ENCODE measurements around the gene IDH3A.

IDH3A gene

DNA sequence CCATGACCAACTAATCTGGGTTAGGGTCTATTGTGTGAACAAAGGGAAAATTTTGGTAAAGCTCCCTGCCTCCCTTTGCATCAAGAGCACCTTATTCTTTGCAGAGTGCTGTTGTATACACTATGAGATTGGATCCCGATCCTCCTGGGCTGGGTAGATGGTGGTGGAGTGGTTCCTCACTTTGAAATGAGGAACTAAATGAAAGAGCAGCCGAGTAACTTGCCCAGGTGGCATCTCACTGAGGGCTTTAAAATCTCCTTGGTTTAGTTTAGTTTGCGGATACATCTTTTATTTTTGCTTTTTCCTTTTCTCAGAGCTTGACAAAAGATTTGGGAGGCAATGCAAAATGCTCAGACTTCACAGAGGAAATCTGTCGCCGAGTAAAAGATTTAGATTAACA, 19.4 kb downstream of the IDH3A start:
- no peak for DNase-seq (ENCODE audit: low read depth)

- DNase-seq (ENCODE audit: low read depth) = no peak
Observed at GRCh38 chr15:78170848-78171773, 21.9 kb downstream of the IDH3A start.

DNA sequence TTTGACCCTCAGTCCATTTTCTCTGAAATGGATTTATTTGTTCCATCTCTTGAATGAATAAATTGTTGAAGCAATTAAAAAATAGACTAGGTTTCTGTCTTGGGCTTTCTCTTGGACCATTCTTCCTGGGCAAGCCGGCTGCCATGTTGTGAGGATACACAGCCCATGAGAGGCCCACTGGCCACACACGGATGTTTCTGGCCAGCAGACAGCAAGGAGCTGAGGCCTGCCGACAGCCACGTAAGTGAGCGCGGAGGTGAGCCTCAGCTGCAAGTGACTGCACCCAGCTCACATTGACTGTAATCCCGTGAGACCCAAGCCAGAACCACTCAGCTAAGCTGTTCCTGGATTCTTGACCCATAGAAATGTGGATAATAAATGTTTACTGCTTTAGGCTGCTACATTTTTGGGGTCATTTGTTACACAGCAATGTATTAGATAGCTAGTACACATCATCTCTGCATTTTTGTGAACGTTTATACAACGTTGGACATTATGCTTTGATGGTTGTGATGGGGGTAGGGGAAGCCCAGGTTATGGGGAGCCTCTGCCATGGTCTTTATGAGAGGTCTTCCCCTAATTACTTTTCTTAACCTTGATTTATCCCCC, 22.8 kb downstream of the IDH3A start:
- DNase-seq (ENCODE audit: low read depth) = no peak

GRCh38 chr15:78174401-78174800, 25.2 kb downstream of the IDH3A start:
- no peak for DNase-seq (ENCODE audit: low read depth)

- DNase-seq (ENCODE audit: low read depth) = no peak
Observed at GRCh38 chr15:78175330-78175729, 26.2 kb downstream of the IDH3A start.

DNA sequence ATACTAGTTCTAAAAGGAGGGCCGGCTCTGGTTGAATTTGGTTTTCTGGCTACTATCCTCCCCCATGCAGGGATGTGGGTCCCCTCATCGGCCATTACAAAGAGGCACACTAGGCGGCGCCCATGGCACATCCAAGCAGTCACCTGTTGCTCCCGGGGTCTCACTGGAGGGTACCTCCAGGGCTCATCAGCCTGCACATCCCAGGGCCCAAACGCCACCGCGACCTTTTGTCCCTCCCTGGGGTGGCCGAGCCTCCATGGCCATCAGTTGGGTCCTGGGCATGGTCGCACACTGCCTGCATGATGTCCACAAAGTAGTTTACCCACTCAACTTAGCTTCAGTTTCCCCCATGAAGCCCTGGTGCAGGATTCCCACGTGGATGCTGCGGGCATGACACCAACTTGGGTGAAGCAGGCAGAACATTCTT, 28.3 kb downstream of the IDH3A start:
- DNase-seq (ENCODE audit: low read depth) = peak; percentile 12

DNA sequence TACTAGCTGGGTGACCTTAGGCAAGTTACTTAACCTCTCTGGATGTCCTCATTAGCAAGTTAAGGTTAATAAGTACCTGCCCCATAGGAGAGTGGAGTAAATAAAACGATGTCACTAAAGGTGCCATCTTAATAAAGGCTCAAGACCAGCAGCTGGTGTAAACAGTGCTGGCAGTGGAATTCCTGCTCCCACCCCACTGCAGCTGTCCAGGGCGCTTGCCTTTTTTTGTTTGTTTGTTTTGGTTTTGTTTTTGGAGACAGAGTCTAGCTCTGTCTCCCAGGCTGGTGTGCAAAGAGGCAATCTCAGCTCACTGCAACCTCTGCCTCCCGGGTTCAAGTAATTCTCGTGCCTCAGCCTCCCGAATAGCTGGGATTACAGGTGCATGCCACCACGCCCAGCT, 28.9 kb downstream of the IDH3A start:
- no peak for DNase-seq (ENCODE audit: low read depth)

DNA sequence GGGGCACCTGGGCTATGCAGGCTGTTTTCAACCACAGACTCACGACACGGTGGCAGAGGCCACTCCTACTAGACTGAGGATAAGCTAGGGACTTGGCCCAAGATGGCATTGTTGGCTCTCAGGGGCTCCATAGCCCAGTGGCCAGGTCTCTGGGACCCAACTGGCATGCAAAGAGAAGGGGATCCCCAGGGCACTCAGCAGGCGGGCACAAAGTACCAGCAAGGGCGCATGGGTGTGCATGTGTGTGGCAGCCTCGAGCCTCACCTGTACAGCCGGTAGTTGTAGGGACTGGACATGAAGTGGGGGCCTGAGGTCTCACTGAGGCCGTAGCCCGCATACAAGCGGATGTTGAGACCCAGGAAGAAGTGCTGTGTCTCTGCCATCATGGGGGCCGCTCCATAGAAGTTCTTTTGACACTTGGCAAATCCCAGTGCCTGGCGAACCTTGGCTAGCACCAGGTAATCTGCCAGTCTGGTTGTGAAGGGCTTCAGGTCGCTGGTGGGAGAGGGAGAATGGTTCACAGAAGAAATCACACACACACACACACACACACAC, 30.2 kb downstream of the IDH3A start:
- no peak for DNase-seq (ENCODE audit: low read depth)

DNA sequence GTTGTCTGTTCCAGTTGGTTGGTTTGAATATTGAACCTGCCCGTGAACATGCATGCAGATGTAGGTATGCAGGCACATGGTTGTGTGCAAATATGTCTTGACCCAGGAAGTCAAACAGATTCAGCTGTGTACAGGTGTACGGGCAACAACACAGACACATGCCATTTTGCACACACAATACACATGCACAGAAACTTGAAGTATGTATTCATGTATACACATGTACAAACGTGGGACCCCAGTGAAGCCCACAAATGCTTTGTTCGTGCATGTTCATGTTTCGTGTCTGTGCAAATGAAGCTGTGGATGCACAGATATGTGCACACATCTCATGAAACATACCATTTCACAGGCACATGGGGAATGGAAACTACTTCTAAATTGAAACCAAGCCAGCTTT, 30.7 kb downstream of the IDH3A start:
- DNase-seq (ENCODE audit: low read depth) = no peak

GRCh38 chr15:78182336-78182700, 33.2 kb downstream of the IDH3A start:
- no peak for DNase-seq (ENCODE audit: low read depth)

- no peak for DNase-seq (ENCODE audit: low read depth)
Observed at GRCh38 chr15:78182821-78183220, 33.7 kb downstream of the IDH3A start.

GRCh38 chr15:78192826-78193594, 43.8 kb downstream of the IDH3A start:
- DNase-seq (ENCODE audit: low read depth) = no peak

- no peak for DNase-seq (ENCODE audit: low read depth)
Observed at GRCh38 chr15:78193731-78194567, 44.8 kb downstream of the IDH3A start.

- no peak for DNase-seq (ENCODE audit: low read depth)
Observed at GRCh38 chr15:78194568-78194925, 45.4 kb downstream of the IDH3A start.

- peak; percentile 16 for DNase-seq (ENCODE audit: low read depth)
Observed at GRCh38 chr15:78195735-78196201, 46.6 kb downstream of the IDH3A start.

DNA sequence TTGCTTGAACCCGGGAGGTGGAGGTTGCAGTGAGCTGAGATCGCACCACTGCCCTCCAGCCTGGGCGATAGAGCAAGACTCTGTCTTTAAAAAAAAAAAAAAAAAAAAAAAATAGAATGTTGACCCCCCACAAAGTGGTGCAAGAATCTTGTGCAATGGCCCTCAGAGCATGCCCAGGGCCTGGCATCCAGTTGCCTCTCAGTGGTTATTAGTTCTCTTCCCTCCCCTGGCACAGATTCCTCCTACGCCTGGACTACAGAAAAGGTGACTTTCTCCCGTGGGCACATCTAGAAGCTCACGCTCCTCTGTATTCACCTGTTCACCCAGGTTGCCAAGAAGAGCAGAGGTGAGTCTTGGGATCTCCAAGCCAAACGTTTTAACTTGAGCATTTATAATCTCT, 48.5 kb downstream of the IDH3A start:
- no peak for DNase-seq (ENCODE audit: low read depth)

DNA sequence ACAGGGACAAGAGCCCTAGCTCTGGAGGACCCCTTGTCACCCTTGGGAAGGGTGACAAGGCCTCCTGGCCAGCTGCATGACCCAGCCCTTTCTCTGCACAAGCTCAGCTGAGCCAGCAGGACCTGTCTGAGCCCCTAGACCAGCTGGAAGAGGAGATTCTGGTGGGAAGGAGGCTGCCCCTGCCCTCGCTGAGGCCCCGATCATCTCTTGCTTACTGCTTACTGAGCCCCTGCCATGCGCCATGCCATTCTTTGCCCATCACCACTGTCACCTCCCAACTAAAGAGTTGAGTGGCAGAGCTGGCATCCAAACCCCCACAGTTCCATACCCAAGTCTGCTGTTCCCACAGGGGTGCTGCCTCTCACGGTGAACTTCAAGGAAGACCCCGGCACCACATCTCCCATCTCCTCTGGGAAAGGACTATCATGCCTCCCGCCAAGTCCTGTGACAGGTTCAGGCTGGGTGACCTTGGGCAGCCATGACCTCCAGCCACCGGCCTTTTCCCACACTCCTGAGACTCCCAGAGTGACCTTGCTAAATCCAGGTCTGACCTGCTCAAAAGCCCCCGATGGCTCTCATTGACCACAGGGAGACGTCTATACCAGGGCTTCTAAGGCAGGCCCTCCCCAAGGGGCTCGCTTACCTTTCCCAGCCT, 51.2 kb downstream of the IDH3A start:
- DNase-seq (ENCODE audit: low read depth) = no peak

GRCh38 chr15:78201281-78202190, 52.4 kb downstream of the IDH3A start:
- no peak for DNase-seq (ENCODE audit: low read depth)

DNA sequence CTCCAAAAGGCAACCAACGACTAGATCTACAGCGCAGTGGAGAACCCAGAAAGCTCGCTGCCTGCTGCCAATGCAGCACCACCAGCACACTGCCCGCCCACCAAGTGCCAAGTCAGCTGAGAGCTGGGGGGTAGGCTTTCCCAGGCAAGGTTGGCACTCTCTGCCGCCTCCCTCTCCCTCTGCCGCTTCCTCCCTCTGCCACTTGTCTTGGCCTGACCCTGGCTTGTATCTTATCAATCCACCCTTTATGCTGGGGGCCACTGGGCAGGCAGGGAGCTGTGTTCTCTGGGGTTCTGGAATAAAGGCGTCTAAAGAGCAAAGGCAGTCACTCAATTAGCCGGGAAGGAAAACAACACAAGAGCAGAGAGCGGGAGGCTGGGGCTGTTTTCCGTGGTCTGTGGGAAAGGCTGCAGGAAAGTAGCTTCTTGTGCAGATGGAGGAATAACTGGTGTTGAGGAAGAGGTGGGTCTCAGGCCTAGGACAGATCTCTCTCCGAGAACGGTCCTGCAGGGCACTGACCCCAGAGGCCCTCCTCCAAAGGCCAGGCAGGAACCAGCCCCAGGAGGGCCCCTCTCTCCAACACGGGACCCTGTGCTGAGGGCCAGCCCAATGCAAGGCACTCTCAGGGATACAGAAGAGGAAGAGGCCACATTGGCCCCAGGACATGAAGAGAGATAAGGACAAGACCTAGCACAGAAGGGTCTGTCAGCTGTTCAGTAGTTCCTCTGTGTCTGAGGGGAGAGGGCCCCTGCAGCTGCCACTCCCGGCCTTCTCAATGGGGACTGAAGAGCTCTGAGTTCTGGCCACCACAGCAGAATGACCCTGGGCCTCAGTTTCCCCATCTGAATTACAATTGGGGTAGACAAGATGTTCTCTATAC, 54.4 kb downstream of the IDH3A start:
- DNase-seq (ENCODE audit: low read depth) = no peak

Measured in iris pigment epithelial cell (primary cell).